GM11168 (cell line): ENCODE measurements around the gene ADSL.

ENCODE experiments used
- in situ Hi-C: fragments of 300-500 bp; cut with MboI; formaldehyde crosslinking; loops from one replicate; pipeline ENCODE4 v1.12.0; 2022; ENCODE audit warnings: low sequenced_read_pairs; ENCODE audit not compliant: unreplicated experiment

ADSL gene

GRCh38 chr22:40403141-40403540 is 56.8 kb downstream of the ADSL start:
- in situ Hi-C loops = no loop called here

GRCh38 chr22:40403651-40404050 is 57.4 kb downstream of the ADSL start:
- in situ Hi-C loops = no loop called here

GRCh38 chr22:40404251-40405177 is 58.2 kb downstream of the ADSL start:
- in situ Hi-C loops = no loop called here

- in situ Hi-C loops = no loop called here
These were observed 59.1 kb downstream of the ADSL start for GRCh38 chr22:40405178-40406062.

GRCh38 chr22:40406063-40406890 is 60.0 kb downstream of the ADSL start:
- in situ Hi-C loops = no loop called here

- in situ Hi-C loops = no loop called here
These were observed 60.9 kb downstream of the ADSL start for GRCh38 chr22:40407021-40407761.

GRCh38 chr22:40407831-40408717 is 61.8 kb downstream of the ADSL start:
- in situ Hi-C loops = no loop called here

GRCh38 chr22:40408718-40409612 is 62.7 kb downstream of the ADSL start:
- in situ Hi-C loops = no loop called here

GRCh38 chr22:40409613-40410113 is 63.4 kb downstream of the ADSL start:
- in situ Hi-C loops = no loop called here

GRCh38 chr22:40410272-40410671 is 64.0 kb downstream of the ADSL start:
- in situ Hi-C loops = no loop called here

GRCh38 chr22:40410731-40411505 is 64.6 kb downstream of the ADSL start:
- in situ Hi-C loops = no loop called here

- in situ Hi-C loops = no loop called here
These were observed 65.2 kb downstream of the ADSL start for GRCh38 chr22:40411506-40411861.

GRCh38 chr22:40412441-40412840 is 66.1 kb downstream of the ADSL start:
- in situ Hi-C loops = no loop called here

GRCh38 chr22:40413873-40414272 is 67.6 kb downstream of the ADSL start:
- in situ Hi-C loops = no loop called here

- in situ Hi-C loops = no loop called here
These were observed 68.0 kb downstream of the ADSL start for GRCh38 chr22:40414311-40414710.

GRCh38 chr22:40414838-40415505 is 68.7 kb downstream of the ADSL start:
- in situ Hi-C loops = no loop called here
